ENCODE data around the gene PASK.

Gene PASK

DNA sequence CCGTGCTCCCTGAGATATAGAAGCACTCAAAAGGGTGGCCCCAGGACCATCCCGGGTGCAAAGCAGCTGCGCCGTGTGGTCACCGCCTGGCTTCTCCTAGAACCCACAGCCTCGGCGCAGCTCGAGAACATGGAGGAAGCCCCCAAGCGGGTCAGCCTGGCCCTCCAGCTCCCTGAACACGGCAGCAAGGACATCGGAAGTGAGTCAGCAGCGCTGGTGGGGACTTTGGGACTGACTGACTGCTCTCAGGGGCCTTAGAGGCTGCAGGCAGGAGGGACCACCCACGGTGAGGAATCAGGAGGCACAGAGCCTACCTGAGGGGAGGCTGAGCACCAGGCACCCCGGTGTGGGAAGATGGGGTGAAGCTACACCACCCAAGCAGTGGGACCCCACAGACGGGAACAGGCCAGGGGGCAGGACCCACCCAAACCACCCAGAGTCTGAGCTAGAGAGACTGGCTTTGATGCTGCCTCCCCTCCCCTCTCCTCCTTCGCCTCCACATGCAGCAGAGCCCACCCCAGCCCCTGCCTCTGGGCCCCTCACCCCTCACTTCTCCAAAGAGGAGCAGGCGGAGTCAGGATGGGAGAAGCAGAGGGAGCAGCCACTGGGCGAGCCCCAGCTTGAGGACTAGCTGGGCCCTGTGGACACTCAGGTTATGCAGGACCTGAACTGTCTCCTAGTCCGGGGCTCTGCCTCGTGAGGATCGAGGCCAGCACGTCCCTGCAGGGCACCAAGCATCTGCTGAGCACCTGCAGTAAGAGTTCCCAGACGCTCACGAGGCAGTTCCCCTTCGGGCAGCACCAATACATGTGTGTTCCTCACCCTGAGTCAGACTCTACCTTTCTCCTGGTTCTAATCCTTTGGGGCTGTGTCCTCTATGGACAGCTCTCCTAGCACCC, 75.9 kb downstream of the PASK start:
- DNase-seq (ENCODE audit: low read depth, low spot score), result no peak
- H3K4me3 ChIP-seq (ENCODE audit: low read depth, low read length), result no peak overlapping the region

DNA sequence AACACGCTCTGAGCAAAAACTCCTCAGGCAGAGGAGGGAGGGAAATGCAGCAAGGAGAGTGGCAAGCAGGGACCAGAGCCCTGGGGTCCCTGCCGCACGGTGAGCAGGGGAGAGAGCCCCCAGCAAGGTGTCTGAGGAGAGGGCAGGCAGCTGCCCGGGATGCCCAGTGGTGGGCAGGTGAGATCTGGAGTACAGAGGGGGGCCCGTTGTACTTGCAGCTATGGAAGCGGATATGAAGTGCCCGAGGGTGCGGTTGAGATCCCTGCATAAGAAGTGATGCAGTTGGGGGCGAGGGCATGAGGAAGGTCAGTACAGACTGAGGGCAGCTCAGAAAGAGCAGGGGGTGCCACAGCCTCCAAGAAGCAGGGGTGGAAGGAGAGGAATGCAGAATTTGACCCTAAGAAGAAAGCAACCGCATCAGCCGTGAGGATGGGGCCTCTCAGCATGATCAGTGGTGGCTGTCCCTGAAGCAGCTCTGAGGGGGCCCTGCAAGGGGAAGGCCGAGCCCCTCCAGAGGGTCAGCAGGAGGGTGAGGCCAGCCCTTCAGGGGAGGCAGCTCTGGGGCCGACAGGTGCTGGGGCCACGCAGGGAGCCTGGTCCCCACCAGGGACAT, 76.6 kb downstream of the PASK start:
- in situ Hi-C loops (cut with HindIII; ENCODE audit: low sequenced_read_pairs), result no loop called here
- TF ChIP-seq, protein P1, sequence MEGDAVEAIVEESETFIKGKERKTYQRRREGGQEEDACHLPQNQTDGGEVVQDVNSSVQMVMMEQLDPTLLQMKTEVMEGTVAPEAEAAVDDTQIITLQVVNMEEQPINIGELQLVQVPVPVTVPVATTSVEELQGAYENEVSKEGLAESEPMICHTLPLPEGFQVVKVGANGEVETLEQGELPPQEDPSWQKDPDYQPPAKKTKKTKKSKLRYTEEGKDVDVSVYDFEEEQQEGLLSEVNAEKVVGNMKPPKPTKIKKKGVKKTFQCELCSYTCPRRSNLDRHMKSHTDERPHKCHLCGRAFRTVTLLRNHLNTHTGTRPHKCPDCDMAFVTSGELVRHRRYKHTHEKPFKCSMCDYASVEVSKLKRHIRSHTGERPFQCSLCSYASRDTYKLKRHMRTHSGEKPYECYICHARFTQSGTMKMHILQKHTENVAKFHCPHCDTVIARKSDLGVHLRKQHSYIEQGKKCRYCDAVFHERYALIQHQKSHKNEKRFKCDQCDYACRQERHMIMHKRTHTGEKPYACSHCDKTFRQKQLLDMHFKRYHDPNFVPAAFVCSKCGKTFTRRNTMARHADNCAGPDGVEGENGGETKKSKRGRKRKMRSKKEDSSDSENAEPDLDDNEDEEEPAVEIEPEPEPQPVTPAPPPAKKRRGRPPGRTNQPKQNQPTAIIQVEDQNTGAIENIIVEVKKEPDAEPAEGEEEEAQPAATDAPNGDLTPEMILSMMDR (IDR thresholded peaks at IDR 0.05; ENCODE audit: low read depth, low read length), result no peak
- no peak for DNase-seq (ENCODE audit: low read depth, low spot score)
- no peak overlapping the region for H3K4me3 ChIP-seq (ENCODE audit: low read depth, low read length)

More for the DNA sequence above, 75.9 kb downstream of the PASK start:
- TF ChIP-seq, protein P1 (IDR thresholded peaks at IDR 0.05; ENCODE audit: low read depth, low read length), result no peak
- in situ Hi-C loops (cut with HindIII; ENCODE audit: low sequenced_read_pairs), result no loop called here

DNA sequence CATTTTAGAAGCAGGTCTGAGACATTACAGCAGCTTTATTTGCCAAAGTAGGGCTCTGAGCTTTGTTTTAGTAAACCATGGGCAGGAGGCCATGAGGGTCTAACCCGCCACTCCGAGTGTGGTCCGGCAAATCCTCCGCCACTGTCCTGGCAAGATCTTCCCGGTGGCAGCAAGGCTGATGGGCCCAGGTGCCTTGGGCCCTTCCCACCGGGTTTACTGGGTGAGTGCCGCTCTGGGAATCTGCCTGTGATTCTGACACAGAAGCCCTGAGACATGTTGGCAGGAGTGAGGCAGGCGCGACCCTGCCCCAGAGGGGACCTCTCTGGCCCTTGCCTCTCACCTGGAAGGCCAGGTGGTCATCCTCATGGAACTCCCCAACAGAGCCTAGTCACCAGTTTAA, 77.1 kb downstream of the PASK start:
- TF ChIP-seq, protein P1 (IDR thresholded peaks at IDR 0.05; ENCODE audit: low read depth, low read length), result no peak
- no peak for DNase-seq (ENCODE audit: low read depth, low spot score)
- in situ Hi-C loops (cut with HindIII; ENCODE audit: low sequenced_read_pairs), result no loop called here
- H3K4me3 ChIP-seq (ENCODE audit: low read depth, low read length), result no peak overlapping the region

DNA sequence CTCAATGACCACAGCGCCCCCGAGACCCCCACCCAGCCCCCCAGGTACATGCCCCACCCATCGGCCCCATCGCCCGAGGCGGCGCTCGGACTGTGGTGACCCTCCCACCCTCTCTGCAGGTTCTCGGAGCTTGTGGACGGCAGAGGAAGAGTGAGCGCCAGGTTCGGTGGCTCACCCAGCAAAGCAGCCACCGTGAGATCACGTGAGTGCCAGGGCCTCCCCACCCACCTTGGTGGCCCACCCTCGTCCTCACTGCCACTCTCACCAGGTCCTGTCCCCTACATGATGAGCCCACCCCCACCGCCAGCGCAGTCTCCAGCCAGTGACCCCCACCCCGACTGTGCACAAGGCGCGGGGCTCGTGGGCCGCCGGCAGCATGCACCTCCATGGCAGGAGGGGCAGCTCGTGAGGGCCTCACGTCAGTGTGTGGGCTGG, 77.6 kb downstream of the PASK start:
- DNase-seq (ENCODE audit: low read depth, low spot score), result no peak
- in situ Hi-C loops (cut with HindIII; ENCODE audit: low sequenced_read_pairs), result no loop called here
- no peak overlapping the region for H3K4me3 ChIP-seq (ENCODE audit: low read depth, low read length)
- TF ChIP-seq, protein P1 (IDR thresholded peaks at IDR 0.05; ENCODE audit: low read depth, low read length), result no peak

DNA sequence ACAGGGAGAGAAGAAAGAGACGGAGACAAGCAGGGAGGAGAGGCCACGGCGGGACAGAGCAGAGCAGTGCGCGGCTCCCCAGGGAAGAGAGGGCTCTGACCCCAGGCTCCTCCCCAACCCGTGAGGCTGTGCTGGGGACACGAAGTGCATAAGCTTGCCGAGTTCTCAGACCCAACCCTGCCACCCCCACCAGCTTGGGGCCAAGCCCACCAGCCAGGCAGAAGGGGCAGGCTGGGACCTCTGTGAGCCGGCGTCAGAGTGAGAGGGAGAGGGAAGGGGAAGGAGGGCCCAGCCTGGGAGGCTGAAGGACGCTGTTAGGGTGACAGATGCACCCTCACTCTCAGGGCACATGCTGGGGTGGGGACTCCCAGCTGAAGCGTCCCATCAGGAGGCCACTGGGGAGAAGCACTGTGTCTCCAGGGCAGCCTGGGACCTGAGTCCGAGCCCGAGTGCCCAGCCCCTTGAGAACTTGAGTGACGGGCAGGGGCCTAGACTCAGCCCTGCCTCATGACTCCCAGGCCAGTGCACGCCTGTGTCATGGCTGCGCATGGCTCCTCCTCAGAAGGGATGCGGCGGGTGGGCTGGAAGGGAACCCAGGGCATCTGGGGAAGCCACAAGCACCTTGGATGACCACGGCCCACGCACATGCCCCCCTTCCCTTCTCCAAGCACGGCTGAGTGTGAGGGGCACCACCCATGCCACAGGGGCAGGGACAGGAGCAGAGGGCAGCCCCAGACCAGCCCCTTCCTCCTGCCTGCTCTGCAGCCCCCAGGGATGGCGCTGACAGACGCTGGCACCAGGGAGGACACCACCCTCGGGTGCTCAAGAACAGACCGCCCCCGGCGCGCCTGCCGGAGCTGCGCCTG, 78.2 kb downstream of the PASK start:
- H3K4me3 ChIP-seq (ENCODE audit: low read depth, low read length), result no peak overlapping the region
- no peak for DNase-seq (ENCODE audit: low read depth, low spot score)
- in situ Hi-C loops (cut with HindIII; ENCODE audit: low sequenced_read_pairs), result no loop called here
- TF ChIP-seq, protein P1 (IDR thresholded peaks at IDR 0.05; ENCODE audit: low read depth, low read length), result no peak

DNA sequence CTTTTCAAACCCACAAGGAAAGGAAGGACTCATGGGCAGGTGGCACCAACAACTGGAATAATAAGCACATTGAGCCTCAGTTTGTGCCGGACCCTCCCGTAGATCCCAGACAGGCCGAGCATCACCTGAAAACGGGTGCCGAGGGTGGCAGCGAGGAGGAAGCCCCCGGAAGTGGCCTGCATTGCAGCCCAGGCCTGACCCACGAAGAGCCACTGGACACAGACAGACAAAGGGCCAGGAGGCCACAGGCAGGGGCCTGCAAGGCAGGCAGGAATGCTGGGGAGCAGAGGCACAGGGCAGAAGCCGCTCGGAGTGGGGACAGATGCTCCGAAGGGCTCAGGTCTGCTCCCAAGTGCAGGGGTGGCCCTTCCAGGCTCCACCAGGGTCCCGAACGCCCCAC, 78.9 kb downstream of the PASK start:
- in situ Hi-C loops (cut with HindIII; ENCODE audit: low sequenced_read_pairs), result no loop called here
- DNase-seq (ENCODE audit: low read depth, low spot score), result no peak
- TF ChIP-seq, protein P1 (IDR thresholded peaks at IDR 0.05; ENCODE audit: low read depth, low read length), result no peak
- no peak overlapping the region for H3K4me3 ChIP-seq (ENCODE audit: low read depth, low read length)

Measured in astrocyte of the spinal cord (primary cell).